IPS-11a (cell line): ENCODE data around the gene FBN3.
"Not testable (repeated sequence)": the region's sequence is repeated elsewhere in the genome, so short reads cannot be mapped to it uniquely, and the experiment has no call there.

Experiments
- H3K4me3 ChIP-seq: one replicate; pipeline ENCODE4 v1.5.1; 2013; ENCODE audit warnings: low read depth, low read length, control low read depth

Gene FBN3

DNA sequence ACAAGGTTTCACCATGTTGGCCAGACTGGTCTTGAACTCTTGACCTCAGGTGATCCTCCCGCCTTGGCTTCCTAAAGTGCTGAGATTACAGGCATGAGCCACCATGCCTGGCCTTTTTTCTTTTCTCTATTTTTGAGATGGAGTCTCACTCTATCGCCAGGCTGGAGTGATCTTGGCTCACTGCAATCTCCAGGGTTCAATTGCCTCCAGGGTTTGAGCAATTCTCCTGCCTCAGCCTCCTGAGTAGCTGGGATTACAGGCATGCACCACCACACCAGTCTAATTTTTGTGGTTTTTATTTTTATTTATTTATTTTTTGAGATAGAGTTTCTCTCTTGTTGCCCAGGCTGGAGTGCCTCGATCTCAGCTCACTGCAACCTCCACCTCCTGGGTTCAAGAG, 125.1 kb downstream of the FBN3 start:
- not testable (repeated sequence) for H3K4me3 ChIP-seq

DNA sequence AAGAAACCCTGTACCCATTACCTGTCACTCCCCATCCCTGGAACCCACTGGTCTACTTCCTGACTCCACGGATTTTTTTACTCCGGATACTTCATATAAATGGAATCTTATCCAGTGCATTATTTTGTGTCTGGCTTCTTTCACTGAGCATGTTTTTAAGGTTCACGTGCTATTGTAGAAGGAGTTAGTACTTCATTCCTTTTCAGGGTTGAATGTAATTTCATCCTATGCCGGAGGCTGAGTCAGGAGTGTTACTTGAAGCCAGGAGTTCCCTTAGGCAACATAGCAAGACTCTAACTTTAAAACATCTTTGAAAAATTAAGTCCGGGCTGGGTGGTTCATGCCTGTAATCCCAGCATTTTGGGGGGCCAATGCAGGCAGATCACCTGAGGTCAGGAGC, 126.0 kb downstream of the FBN3 start:
- H3K4me3 ChIP-seq: no peak overlapping the region

DNA sequence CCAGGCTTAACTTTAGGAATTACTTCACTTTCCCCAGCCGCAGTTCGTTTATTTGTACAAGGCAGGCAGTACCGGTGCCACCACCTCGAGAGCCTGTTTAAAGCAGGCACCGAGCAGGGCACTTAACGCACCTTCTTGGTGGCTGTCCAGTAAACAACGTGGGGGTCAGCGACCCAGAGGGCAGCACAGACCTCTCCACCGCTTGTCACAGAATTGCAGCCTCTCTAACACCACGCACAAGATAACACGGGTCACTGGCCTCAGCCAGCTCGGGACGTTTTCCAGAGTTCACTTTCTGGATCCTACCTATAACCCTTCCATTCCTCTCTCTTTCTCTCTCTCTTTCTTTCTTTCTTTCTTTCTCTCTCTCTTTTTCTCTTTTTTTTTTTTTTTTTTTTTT, 127.1 kb downstream of the FBN3 start:
- H3K4me3 ChIP-seq: no peak overlapping the region

DNA sequence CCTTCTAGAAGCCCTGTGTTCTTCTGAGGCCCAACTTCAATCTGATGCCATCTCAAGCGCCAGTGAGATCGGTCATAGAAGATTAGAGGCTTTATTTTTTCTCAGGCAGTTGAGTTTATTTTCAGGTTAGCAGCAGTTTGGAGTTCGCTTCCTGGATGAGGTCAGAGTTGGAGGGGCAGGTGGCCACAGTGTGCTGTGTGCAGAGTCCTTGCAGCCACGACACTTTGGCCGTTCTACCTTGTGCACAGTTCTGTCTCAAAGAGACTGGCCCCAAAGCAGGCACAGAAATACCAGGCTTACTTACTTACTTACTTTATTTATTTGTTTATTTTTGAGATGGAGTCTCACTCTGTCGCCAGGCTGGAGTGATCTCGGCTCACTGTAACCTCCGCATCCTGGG, 128.0 kb downstream of the FBN3 start:
- no peak overlapping the region for H3K4me3 ChIP-seq

DNA sequence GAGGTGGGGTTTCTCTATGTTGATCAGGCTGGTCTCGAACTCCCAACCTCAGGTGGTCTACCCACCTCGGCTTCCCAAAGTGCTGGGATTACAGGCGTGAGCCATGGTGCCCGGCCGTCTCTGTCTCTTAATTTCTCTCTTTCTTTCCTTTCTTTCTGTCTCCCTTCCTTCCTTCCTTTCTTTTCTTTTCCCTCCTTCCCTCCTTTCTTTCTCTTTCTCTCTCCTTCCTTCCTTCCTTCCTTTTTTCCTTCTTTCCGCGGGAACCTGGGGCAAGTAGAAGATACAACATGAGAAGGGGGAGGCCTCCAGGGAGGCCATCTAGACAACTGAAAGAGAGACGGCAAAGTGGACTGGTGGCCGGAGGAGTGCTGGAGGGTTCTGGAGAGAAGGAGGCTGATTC, 128.7 kb downstream of the FBN3 start:
- H3K4me3 ChIP-seq: no peak overlapping the region

DNA sequence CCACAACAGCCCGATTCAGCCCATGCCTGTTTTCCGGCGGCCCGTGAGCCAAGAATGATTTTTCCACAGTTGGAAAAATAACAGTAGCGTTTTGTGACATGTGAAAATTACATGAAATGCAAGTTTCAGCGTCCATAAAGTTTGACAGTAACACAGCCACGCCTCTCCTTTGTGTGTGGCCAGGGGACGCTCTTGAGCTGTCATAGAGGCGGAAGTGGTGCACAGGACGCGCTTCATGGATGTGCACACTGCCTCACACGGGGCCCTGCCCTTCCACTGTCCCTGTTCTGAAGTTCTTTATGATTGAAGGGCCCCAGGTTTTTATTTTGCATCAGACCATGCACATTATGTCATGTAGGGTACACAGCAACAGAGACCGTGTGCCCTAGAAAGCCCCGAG, 131.6 kb downstream of the FBN3 start:
- H3K4me3 ChIP-seq: no peak overlapping the region
